Upper lobe of left lung (tissue), 4 donors: ENCODE measurements around the gene CCDC33.

ENCODE experiments used
- POLR2A ChIP-seq, 4 donors: fragments of 450-650 bp; IDR thresholded peaks; one replicate each; pipeline ENCODE4 v1.5.1; 2016 to 2017; ENCODE audit warnings: antibody characterized with exemption in 4 of 4, mild to moderate bottlenecking in 2 of 4
- TF ChIP-seq, protein P1 (sequence below), 6 experiments: fragments of 450-650 bp in 4 of 6; fragments of 200-600 bp in 2 of 6; sonication (generic) in 2 of 6; IDR thresholded peaks; one replicate each; pipeline ENCODE4 v1.5.1; 2016 to 2019; ENCODE audit warnings: antibody characterized with exemption in 6 of 6

DNA sequence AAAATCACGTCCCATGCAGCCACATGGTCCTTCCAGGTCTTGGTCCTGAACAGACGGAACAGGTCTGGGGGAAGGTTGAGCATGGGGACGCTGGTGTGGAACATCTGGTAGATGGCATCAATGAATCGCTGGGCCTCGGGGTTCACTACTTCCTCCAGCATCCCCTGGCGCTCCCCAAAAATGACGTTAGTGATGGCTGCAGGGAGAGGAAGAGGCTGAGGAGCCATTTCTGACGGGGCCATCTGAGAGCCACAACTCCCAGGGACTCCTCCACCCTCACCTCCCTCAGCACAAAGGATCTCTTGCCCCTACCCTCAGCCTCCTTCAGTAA, 107.6 kb downstream of the CCDC33 start:
- no peak for TF ChIP-seq POLR2A (IDR thresholded peaks at IDR 0.05)
- TF ChIP-seq, protein P1, sequence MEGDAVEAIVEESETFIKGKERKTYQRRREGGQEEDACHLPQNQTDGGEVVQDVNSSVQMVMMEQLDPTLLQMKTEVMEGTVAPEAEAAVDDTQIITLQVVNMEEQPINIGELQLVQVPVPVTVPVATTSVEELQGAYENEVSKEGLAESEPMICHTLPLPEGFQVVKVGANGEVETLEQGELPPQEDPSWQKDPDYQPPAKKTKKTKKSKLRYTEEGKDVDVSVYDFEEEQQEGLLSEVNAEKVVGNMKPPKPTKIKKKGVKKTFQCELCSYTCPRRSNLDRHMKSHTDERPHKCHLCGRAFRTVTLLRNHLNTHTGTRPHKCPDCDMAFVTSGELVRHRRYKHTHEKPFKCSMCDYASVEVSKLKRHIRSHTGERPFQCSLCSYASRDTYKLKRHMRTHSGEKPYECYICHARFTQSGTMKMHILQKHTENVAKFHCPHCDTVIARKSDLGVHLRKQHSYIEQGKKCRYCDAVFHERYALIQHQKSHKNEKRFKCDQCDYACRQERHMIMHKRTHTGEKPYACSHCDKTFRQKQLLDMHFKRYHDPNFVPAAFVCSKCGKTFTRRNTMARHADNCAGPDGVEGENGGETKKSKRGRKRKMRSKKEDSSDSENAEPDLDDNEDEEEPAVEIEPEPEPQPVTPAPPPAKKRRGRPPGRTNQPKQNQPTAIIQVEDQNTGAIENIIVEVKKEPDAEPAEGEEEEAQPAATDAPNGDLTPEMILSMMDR (IDR thresholded peaks at IDR 0.05), result no peak
